HG02798 (cell line): ENCODE data around the gene GPC3.
"Not testable (repeated sequence)": the region's sequence is repeated elsewhere in the genome, so short reads cannot be mapped to it uniquely, and the experiment has no call there.

Experiments
- ATAC-seq: cut with Tn5 transposase; IDR thresholded peaks from one replicate; pipeline ENCODE4 v1.9.1; 2021; ENCODE audit warnings: mild to moderate bottlenecking; ENCODE audit not compliant: unreplicated experiment, poor library complexity

Gene GPC3

DNA sequence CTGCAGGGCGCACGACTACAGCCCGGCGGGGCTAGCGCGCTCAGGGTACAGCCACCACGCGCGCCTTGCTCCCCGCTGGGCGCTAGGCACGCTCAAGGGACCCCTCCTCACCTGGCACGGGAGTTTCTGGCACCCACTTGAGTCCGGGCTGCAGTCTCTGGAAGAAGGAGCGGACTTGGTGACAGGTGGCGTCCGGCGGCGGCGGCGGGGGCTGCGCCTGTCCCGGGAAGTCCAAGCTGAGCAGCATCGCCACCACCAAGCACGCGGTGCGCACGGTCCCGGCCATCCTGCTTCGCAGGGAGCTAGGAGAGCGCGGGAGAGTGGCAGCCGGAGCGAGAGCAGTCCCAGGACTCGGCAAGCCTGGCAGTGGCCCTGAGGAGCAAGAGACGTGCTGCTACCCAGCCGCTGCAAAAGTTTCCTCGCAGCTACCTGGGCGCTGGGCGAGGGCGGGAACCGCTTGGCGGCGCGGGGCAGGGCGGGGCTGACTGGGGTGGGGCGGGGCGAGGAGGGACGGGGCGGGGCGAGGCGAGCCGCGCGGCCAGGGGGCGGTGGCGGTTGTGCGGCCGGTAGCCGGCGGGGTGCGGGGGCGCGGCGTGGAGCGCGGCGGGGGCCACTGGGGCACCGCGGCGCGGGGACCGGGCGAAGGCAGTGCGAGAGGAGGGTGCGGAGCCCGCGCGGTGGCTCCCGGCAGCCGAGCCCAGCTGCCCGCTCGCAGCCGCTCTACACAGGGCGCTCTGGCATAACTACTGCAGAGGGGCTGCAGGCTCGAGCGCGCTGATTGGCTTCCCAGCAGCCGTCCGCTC, at the start of gene GPC3:
TSS of gene GPC3 (minus strand) at position 431 of the 803 bp plus-strand sequence.
- ATAC-seq: no peak

DNA sequence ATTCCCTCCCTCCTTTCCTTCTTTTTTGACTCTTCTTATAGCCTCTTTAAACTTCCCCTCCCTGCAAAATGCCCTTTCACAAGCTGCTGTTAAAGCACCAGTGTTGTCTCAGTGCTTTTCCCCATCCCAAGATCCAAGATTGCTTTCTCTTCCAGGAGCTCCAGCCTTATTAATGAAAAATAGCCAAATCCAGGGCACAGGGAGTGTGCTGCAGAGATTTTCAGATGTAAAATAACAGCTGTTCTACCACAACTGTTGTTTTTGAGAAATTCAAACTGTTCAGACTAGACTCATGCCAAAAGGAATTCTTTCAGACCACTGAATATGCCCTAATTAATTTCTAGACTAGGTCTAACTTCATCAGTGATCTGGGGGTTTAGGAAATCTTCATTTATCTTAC, 47.0 kb upstream of the GPC3 start:
- no peak for ATAC-seq

DNA sequence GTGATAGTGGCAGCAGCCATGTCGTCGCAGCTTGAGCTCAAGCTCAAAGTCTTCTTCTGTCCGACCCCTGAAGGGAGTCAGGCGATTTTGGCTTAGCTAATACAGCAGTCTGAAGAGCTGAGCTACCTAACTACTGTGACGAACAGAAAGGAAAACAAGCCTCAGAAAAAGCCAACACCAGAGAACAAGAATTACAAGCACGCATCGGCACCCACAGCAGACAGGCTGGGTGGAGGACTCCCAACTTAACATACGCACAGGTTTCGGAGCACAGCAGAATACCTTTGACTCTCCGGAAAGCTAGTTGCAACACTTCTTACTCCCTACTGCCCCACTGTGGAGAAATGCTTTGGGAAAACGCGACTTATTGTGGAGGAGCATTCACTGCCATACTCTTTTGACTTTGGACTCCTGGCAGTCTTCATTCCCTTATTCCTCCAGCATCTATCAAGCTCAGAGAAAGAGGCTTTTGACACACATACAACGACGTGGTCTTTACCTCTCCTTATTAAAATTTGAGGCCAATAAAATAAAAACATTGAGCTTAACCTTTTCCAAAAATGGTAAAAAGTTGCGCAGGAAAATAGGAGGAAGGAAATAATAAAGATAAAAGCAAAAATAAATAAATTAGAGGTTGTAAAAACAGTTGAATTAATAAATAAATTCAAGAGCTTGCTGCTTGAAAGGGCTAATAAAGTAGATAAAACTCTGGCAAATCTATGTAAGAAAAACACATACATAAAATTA, 41.3 kb upstream of the GPC3 start:
- ATAC-seq: no peak

DNA sequence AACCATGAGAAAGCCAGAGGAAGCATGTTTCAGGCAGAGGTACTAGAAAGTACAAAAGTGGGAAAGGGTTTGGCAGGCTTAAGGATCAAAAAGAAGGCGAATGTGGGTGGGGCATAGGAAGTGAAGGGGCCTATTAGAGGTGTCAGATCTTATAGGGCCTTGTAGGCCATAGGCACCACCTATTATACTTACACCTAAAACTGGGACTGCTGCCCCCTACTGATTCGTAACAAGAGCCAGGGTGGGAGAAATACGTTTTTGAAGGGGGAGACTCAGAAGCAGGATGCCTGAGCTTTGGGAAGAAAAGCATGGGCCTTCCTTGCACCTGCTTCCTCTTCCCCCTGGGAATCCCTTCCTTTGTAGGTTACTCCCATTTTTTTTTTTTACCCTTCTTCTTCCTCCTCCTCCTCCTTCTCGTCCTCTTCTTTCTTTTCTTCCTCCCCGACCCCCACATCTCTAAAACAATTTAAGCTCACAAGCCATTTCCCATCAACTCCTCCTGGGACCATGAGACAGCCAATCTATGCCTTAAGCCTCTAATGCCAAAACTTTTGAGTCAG, 40.7 kb upstream of the GPC3 start:
- no peak for ATAC-seq

DNA sequence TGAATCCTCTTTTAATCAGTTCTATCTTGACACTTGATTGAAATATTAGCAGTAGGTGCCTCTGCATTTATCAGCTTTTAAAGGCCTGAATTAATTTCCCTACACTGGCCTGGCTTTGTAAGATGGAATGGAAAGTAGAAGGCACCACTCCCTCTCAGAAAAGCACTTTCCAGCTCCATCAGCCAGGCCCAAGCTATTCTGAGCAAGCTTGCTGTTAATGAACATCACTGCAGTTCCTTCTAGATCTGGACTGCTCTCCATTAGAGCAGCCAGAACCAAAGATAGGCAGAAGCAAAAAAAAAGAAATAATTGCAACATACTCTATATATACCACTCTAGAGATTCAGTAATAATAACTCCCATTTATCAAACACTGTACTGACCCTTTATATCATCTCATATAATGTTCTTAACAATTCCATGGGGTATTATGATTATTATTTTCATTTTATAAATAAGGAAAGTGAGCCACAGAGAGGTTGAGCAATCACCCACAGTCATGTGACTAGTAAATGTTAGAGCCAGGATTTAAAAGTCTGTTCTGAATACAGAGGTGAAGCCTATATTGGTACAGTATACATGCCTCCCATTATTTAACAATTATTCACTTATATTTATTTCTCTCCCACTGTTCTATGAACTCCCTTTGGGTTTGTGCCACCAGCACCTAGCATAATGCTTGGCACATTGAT, 39.4 kb upstream of the GPC3 start:
- no peak for ATAC-seq

DNA sequence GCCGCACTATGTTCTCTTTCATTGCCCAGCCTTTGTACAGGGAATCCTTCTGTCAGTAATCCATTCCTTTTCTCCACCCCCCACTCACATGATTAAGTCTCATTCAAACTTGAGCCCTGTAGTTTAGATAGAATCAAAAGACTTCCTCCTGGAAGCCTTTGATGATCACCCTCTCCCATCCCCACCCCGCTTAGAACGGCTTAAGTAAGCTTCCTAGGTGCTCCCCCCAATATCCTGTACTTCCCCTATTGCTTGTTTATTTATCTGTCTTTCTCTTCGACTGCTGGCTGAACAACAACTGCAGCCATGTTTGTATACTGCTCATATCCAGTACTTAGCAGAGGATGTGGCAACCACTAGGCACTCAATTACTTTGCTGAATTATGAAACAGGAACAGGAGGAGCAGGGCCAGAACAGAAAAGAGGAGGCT, 38.5 kb upstream of the GPC3 start:
- ATAC-seq: no peak

DNA sequence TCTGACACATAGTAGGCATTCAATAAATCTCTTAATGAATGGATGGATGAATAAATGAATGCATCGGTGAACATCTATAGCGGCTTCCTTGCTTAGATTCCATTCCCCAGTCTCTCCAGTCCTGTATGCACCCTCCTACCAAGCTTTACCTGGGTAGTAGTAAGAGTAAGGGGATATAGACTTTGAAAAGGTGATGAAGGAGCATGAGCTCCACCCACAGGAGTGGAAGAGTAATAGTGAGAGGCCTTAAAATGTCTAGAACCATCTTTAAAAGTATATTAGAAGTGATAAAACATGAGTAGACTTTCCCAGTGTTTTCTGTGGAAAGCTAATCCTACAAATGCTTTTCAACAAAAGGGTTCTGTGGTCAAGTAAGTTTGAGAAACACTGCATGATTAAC, 35.5 kb upstream of the GPC3 start:
- ATAC-seq: no peak

DNA sequence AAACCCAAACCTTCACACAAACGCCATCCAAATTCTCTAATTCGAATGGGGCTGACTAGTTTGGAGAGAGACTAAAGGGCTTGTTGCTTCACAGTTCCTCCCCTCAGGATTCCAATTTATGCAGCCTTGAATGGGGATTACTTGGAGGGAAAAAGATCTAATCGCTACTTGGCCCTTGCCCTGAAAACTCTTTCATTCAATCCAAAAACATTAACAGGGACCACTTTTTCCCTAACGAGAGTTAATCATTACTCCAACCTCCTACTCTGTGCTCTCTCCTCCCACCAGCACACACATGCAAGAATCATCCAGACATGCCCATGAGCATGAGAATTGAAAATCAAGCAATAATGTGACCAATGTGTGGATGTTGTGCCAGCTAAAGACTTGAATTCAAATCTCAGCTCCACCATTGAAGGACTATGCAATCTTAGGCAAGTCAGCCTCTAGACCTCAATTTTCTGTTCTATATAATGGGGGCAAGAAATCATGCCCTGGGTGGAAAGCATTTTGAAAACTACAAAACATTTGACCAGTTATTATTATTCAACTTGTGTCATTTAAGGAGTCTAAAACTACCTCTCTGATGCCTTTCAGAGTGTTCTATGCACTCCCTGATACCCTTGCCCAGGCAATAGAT, 34.3 kb upstream of the GPC3 start:
- no peak for ATAC-seq

DNA sequence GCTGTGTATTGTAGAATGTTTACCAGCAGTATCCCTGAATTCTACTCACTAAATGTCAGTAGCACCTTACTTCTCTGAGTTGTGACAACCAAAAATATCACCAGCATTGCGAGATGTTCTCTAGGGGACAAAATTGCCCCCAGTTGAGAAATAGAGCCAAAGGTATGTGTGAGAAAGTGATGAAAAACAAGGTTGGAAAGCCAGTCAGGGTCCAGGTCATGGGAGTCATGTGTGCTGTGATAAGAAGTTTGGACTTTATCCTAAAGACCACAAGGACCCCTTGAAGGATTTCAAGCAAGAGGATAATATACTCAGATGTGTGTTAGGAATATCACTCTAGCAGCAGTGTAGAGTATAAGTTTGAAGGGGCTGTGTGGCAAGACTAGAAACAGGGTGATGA, 30.9 kb upstream of the GPC3 start:
- not testable (repeated sequence) for ATAC-seq

DNA sequence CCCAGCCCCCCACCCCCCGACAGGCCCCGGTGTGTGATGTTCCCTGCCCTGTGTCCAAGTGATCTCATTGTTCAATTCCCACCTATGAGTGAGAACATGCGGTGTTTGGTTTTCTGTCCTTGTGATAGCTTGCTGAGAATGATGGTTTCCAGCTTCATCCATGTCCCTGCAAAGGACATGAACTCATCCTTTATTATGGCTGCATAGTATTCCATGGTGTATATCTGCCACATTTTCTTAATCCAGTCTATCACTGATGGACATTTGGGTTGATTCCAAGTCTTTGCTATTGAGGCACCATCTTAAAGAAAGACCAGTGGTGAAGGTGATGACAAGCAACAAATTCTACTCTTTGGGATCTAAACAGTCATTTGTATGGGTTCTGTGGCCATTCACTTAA, 30.1 kb upstream of the GPC3 start:
- ATAC-seq: not testable (repeated sequence)

DNA sequence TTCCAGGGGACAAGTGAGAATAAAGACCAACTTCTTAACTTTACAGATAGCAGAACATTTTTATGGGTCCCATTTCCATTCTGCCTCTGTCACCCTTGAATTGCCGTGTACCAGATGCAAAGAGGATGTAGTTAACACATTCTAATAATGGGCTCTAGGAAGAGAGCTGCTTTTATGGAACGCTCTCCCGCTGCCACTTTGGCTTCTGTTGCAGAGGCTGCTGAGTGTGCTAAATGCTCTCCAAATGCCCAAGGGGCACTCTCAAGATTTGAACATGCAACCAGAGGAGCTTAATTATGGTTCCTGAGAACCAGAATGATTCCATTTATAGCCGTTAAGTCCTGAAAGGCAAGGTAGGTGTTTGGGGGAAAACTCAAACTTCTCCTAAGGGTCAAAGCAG, 28.1 kb upstream of the GPC3 start:
- ATAC-seq: no peak

DNA sequence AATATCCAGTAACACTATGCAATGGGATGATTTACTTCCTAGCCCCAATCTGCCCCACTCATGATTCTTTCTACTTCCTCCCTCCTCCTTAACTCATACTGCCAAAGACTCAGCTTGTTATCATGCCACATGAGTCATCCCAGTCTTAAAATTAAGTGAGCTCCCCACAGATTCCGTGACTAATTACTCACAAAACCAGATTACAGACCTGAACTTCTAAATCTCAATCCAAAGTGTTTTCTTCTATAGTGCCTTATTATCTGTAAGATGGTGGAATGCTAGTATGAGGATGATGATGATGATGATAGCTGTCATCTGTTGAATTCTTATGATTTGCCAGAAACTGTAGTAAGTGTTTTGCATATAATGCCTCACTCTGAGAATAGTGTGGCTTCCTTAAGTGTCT, 27.7 kb upstream of the GPC3 start:
- ATAC-seq: no peak

DNA sequence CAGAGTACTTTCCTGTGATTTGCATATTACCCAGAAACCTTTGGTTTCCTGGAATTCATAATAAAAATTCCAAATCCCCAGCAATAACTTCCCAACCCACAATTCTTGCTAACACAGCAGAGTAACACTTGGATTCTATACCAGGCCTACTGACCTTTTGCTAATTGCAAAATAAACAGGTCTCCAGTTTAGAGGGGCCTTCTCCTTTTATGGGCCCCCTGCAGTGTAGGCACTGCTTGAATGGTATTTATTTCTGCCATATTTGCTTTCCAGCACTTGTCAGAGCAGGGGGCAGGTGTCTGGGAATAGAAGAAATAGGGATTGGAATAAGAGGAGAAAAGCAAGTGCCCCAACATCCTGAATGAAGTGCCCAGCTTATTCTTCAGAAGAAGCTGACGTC, 25.3 kb upstream of the GPC3 start:
- ATAC-seq: no peak

DNA sequence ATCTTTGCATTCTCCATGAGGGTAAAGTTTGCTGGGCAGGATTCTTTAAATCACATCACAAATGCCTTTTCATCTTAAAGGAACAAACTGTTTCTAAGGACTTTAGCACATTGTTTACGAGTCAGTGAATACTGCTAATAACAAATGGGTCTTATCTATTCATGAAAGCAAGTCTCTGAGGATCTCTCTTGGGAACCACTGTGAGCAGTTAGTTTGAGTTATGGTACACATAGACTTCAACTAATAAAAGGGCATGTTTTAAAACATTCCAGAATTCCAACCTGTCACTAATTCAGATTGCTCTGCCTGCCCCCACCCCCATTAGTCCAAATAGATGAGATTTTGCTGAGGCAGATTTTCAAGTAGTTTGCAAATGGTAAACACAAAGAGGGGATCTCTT, 22.3 kb upstream of the GPC3 start:
- no peak for ATAC-seq

DNA sequence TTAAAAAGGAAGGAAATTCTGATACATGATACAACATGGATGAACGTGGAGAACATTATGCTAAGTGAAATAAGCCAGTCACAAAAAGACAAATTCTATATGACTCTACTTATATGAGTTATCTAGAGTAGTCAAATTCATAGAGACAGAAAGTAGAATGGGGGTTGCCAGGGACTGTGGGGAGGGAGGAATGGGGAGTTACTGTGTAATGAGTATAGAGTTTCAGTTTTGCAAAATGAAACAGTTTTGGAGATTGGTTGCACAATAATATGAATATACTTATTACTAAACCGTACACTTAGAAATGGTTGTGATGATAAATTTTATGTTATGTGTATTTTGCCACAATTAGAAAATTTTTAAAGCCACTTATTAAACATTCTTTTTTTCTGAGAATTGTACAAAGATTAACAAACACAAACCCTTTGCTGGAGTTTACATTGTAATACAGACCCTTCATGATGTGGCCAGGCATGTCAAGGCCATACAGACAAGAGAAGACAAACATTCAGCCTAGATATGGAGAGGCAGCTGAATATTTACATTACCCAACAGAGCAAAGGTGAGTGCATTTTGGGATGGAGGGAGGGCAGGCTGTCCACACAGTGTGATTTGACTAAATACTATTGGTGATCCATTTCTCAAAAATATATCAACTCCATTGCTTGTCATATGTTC, 21.2 kb upstream of the GPC3 start:
- ATAC-seq: no peak

DNA sequence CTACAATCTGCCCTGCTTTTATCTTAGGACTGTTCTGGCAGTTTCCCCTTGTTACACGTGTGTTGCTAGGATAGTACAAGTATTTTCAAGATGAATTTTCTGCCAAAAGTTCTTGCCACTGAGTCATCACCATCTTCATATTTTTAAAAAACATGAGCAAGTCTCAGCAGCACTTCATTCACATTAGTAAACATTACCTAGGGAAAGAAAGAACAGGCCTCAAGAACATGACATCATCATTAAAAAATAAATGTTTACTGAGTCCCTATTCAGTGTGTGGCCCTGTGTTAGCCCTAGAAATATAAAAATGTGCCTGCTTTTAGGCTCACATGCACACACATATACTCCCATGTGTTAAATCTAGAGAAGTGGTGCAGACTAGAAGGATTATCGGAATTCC, 18.7 kb upstream of the GPC3 start:
- ATAC-seq: no peak

DNA sequence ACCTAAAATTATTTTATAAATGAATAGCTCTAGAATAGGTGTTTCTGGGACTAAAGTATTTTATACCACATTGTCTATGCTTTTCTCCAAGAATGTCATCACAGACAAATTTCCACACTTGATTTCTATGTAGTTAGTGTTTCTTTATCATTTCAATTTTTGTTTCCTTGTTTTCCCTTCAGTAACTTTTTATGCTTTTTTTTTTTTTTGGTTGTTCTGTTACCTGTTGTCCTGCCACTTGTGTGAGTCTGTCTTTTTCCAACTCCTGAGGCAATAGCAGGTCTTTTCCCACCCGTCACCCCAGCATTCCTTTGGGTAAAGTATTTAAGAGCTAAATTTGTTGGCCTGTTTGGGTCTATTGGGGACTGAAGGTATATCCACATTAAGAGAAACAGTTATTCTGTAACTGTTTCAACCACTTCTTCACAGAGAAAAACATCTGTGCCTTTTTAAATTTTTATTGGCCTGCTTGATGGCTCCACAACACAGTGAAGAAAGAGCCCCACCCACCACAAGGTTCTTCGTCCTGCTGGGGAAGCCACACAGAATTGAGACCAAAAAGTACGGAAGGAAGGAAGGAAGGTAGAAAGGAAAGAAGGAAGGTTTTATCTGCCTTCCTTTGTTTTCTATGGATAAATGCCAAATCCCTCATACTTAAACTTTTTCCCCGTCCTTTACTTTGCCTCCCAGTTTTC, 17.7 kb upstream of the GPC3 start:
- ATAC-seq: no peak

DNA sequence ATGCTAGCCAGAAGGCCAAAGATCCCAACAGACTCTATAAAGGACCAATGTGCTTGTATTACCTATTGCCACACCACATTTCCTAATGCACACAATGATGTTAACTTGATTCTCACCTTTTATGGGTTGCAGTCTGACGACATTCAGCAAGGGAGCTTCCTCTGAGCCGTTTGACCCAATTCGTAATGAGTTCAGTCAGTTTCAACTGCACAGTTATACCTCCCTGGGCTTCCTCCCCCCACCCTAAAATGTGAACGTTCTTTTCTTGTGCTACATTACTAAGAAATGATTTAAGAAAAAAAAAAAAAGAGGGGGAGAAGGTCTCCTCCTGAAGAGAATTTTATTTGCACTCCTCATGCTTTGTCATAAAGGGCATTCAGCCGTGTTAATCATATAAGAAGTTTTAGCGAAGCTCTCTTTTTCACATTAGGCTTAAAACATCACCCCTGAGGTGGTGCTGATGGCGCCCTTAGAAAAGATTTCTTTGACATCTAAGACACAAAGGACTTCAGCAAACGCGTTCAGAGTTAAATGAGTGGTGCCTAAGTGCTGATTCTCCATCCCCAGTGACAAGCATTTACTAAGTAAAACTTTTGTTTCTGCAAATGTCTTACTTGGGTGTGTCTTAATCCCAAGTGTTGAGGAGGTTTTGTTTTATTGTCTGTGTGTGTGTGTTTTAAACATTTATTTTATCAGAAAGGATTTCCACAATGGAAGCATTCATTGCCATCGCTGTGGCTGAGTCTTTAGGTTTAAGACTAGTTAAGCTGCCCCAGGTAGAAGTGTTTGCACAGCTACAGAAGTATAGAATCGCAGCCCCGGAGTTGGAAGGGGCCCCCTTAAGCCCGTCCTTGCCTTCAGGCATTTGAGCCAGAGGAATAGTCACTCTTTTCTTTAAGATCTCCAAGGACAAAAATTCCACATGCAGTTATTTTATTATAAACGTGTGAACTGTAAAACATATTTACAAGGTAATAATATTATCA, 15.2 kb upstream of the GPC3 start:
- no peak for ATAC-seq
